H1 (cell line): ENCODE results near the gene ADIPOR2.

Experiments
- EP300 ChIP-seq, 2 experiments: IDR thresholded peaks; 1 replicate in 1 of 2; 2 replicates in 1 of 2; pipeline ENCODE4 v1.6.1; 2011 to 2012; ENCODE audit warnings: low read depth in 2 of 2, low read length in 2 of 2, mild to moderate bottlenecking in 2 of 2, borderline replicate concordance in 1 of 2, inconsistent platforms in 1 of 2, moderate library complexity in 1 of 2
- KDM5A ChIP-seq: fragments of 200-600 bp; IDR thresholded peaks from 2 replicates; pipeline ENCODE4 v1.7.1; 2012; ENCODE audit warnings: mild to moderate bottlenecking, low read length, inconsistent platforms, mixed read lengths
- NANOG ChIP-seq: IDR thresholded peaks from 2 replicates; pipeline ENCODE4 v1.6.1; 2011; ENCODE audit warnings: low read length, low read depth, mild to moderate bottlenecking, inconsistent platforms; ENCODE audit not compliant: insufficient read depth, poor library complexity, severe bottlenecking
- POLR2A ChIP-seq, 2 experiments: IDR thresholded peaks; 1 replicate in 1 of 2; 2 replicates in 1 of 2; pipeline ENCODE4 v1.6.1; 2011; ENCODE audit warnings: low read depth in 2 of 2, low read length in 2 of 2, mild to moderate bottlenecking in 2 of 2; ENCODE audit errors: control extremely low read depth in 1 of 2
- POLR2AphosphoS5 ChIP-seq: IDR thresholded peaks from 2 replicates; pipeline ENCODE4 v1.6.1; 2011; ENCODE audit warnings: low read depth, low read length
- SIX5 ChIP-seq: IDR thresholded peaks from 2 replicates; pipeline ENCODE4 v1.6.1; 2011; ENCODE audit warnings: mild to moderate bottlenecking, low read depth, low read length
- TF ChIP-seq, protein P1 (sequence below), 3 experiments: IDR thresholded peaks; 1 replicate in 2 of 3; 2 replicates in 1 of 3; pipeline versions ENCODE4 v1.5.1 to v1.6.1; 2011; ENCODE audit warnings: low read length in 3 of 3, mild to moderate bottlenecking in 3 of 3, inconsistent platforms in 2 of 3, low read depth in 1 of 3, moderate library complexity in 1 of 3; ENCODE audit not compliant: insufficient read depth in 1 of 3; ENCODE audit errors: control extremely low read depth in 1 of 3

DNA sequence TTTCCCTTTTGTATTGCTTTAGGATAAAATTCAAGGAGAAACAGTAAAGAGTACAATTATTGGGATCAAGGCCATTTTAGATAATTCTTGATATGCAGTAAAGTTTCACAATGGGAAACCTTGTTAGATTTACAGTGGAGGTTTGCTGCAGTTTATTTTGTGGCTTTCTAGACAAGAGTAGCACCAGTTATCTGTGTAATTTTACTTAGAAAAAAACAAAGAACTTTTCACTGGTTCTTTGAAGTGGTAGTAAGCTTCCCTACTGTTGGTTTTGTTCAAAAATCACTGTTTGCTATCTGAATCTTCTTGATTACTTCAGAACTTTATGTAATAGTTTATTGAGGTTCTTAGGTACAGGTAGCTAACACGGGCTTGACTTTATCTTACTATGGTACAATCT lies 42.0 kb downstream of the ADIPOR2 start:
- TF ChIP-seq POLR2A (IDR thresholded peaks at IDR 0.05; ENCODE audit: control extremely low read depth in 1 of 2, low read depth in 2 of 2, low read length in 2 of 2) (no peak), NANOG (no peak), KDM5A (no peak), SIX5 (no peak), EP300 (IDR thresholded peaks at IDR 0.05; ENCODE audit: borderline replicate concordance in 1 of 2, low read depth in 2 of 2, low read length in 2 of 2) (no peak), POLR2AphosphoS5 (no peak)
- TF ChIP-seq, protein P1, sequence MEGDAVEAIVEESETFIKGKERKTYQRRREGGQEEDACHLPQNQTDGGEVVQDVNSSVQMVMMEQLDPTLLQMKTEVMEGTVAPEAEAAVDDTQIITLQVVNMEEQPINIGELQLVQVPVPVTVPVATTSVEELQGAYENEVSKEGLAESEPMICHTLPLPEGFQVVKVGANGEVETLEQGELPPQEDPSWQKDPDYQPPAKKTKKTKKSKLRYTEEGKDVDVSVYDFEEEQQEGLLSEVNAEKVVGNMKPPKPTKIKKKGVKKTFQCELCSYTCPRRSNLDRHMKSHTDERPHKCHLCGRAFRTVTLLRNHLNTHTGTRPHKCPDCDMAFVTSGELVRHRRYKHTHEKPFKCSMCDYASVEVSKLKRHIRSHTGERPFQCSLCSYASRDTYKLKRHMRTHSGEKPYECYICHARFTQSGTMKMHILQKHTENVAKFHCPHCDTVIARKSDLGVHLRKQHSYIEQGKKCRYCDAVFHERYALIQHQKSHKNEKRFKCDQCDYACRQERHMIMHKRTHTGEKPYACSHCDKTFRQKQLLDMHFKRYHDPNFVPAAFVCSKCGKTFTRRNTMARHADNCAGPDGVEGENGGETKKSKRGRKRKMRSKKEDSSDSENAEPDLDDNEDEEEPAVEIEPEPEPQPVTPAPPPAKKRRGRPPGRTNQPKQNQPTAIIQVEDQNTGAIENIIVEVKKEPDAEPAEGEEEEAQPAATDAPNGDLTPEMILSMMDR (IDR thresholded peaks at IDR 0.05; ENCODE audit: control extremely low read depth in 1 of 3, insufficient read depth in 1 of 3, low read depth in 1 of 3, low read length in 3 of 3): no peak
